Stomach (tissue), 4 donors: ENCODE data around the gene GATB.

Source experiments
- CTCF ChIP-seq, 7 experiments: fragments of 450-650 bp in 4 of 7; fragments of 200-600 bp in 3 of 7; sonication (generic) in 3 of 7; IDR thresholded peaks; one replicate each; pipeline ENCODE4 v1.5.1; 2016 to 2019; ENCODE audit warnings: antibody characterized with exemption in 7 of 7, control low read depth in 2 of 7, mild to moderate bottlenecking in 1 of 7
- POLR2AphosphoS5 ChIP-seq, 3 donors: sonication (generic); formaldehyde crosslinking; IDR thresholded peaks; one replicate each; pipeline ENCODE4 v1.6.1; 2016; ENCODE audit warnings: antibody characterized with exemption in 3 of 3

GRCh38 chr4:151658959-151659600, 101.7 kb downstream of the GATB start:
- no peak for TF ChIP-seq CTCF (IDR thresholded peaks at IDR 0.05)
- no peak for TF ChIP-seq POLR2AphosphoS5 (IDR thresholded peaks at IDR 0.05)
